Heart left ventricle (tissue), 13 donors: Measurements from ENCODE around the gene CTTNBP2.

ENCODE experiments used
- CTCF ChIP-seq, 12 donors: fragments of 200-600 bp; sonication (generic) in 4 of 12; IDR thresholded peaks; one replicate each; pipeline versions ENCODE4 v1.5.0 to v1.8.0; 2018 to 2022; ENCODE audit warnings: antibody characterized with exemption in 12 of 12, mild to moderate bottlenecking in 5 of 12
- POLR2A ChIP-seq, 2 donors: fragments of 450-650 bp; IDR thresholded peaks; one replicate each; pipeline ENCODE4 v1.6.1; 2017; ENCODE audit warnings: antibody characterized with exemption in 2 of 2, mild to moderate bottlenecking in 2 of 2, moderate library complexity in 2 of 2
- donor health status: ischemic (EF 13 %, LVEDD 7.1; RV severe dilation, severe dysfunction).
- donor health status: DM: no; HTN: yes; CAD: no.
- donor health status: DM: no; HTN: no; CAD: no.
- donor health status: ischemic (EF 25% LVEDD 6.9; RV normal size, moderate dysfunction).
- donor health status: ischemic (EF 25% LVEDD 5.7; RV mildly dilated, moderate dysfunction).
- donor health status: ischemic (EF 35%, LVEDD 5.7; RV mildly dilated, moderate dysfunction).
- donor health status: nonischemic (EF 11% LVEDD 7.7; RV severe dilation, severe dysfunction).
- donor health status: DM: yes; HTN: yes; CAD: no.
- donor health status: PGD.
- donor health status: ischemic (EF 29% LVEDD 5.4; RV normal size, mild dysfunction).
- donor health status: nonischemic (EF 23%, LVEDD 6.1; RV moderate dilation, normal function).

DNA sequence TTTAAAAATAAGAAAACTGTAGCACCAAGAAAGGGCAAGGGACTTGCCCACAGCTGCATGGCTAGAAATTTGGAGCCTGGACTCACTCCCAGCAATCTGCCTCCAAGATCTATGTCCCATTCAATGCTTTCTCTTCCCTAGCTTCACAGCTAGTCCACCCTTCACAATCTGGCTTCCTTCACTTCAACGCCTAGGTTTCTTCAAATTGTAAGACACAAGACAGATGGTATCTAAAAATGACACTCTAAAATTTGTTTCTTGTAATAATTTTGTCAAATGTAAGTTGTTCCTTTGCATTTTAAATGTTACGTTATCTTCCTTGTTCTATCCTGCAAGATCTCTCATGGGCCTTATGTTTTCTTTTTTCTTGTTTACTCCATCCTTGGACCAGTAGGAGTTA lies 48.6 kb downstream of the CTTNBP2 start:
- TF ChIP-seq CTCF (IDR thresholded peaks at IDR 0.05) (no peak), POLR2A (IDR thresholded peaks at IDR 0.05) (no peak)
